Mucosa of descending colon (tissue), 3 donors: ENCODE measurements around the gene DDX60. TPM values are rescaled to one million over a fixed set of nuclear protein-coding genes. Genes with fewer than 3 reads are reported as not detected.
A peak's percentile ranks its signal among the peaks of the same experiment; 100 is the strongest.
"Not testable (repeated sequence)": the region's sequence is repeated elsewhere in the genome, so short reads cannot be mapped to it uniquely, and the experiment has no call there.

Source experiments
- ATAC-seq: fragments of 200-7000 bp; cut with Tn5 transposase; one replicate; pipeline ENCODE4 v1.9.1; 2020; ENCODE audit warnings: mild to moderate bottlenecking, moderate library complexity
- DNase-seq, 3 donors: peaks; one replicate each; pipeline ENCODE4 v3.0.0-alpha.2; 2020
- H3K36me3 ChIP-seq: fragments of 200-600 bp; one replicate; pipeline ENCODE4 v1.8.0; 2021; ENCODE audit warnings: low read depth, mild to moderate bottlenecking
- H3K4me1 ChIP-seq: fragments of 200-600 bp; one replicate; pipeline ENCODE4 v1.8.0; 2021; ENCODE audit warnings: low read depth, mild to moderate bottlenecking
- H3K4me3 ChIP-seq: fragments of 200-600 bp; one replicate; pipeline ENCODE4 v1.8.0; 2021; ENCODE audit warnings: mild to moderate bottlenecking
- H3K9me3 ChIP-seq: fragments of 200-600 bp; one replicate; pipeline ENCODE4 v1.8.0; 2021; ENCODE audit warnings: mild to moderate bottlenecking
- intact Hi-C, 2 donors: fragments of 100-400 bp; cut with DNase I in 1 of 2; cut with micrococcal nuclease in 1 of 2; formaldehyde crosslinking; loops; one replicate each; pipeline versions ENCODE4 v1.11.0 to v1.11.1; 2022; cut with DNase I, micrococcal nuclease
- total RNA-seq, 3 donors: library from RNA; stranded (reverse); fragmentation: NEBNext Ultra II Directional in 2 of 3; extraction: Animal tissue kit (Norgen Biotek cat#: 25700) in 2 of 3; gene quantifications; one replicate each; pipeline versions ENCODE4 v1.2.1 to v1.2.4, GENCODE V29; 2021 to 2023
- TF ChIP-seq, protein P1 (sequence below): fragments of 200-600 bp; IDR thresholded peaks from one replicate; pipeline ENCODE4 v1.8.0; 2022; ENCODE audit warnings: antibody characterized with exemption, mild to moderate bottlenecking
- donor health status: DM: no; HTN: no; CAD: no; lungs with moderate emphysema.
- donor health status: DM: no; HTN: no; CAD: no.
- donor health status: DM: no; HTN: yes; CAD: no.

The DDX60 gene
- total RNA-seq, 3 donors from 2014 or later, result 45.6 to 118 (median 50.4) TPM

DNA sequence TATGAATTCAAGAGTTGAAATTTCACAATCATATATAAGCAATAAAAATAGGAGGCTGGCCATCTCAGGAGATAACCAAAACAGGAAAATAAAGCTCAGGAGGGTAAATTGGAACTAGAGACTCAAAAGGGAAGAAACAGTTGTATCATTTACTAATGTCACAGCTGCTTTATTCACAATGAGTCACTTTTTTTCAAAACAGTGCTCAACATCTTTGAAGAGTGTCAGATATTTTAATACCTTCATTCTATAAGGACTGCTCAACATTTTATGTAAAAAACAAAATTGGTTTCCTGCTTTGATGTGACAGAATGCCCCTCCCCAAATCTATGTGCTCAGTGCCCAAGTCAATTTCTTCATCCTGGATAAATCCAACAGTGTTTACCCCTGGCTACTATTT lies 97.7 kb downstream of the DDX60 start:
- H3K9me3 ChIP-seq, result no peaks in the 10 kb centered on the region
- no peaks in the 10 kb centered on the region for H3K4me1 ChIP-seq
- H3K4me3 ChIP-seq, result no peak overlapping the region
- peaks cover 3% of the 10 kb centered on the region for H3K36me3 ChIP-seq
- DNase-seq (no peak), ATAC-seq (no peak)
- intact Hi-C loops, result no loop called here
- TF ChIP-seq, protein P1, sequence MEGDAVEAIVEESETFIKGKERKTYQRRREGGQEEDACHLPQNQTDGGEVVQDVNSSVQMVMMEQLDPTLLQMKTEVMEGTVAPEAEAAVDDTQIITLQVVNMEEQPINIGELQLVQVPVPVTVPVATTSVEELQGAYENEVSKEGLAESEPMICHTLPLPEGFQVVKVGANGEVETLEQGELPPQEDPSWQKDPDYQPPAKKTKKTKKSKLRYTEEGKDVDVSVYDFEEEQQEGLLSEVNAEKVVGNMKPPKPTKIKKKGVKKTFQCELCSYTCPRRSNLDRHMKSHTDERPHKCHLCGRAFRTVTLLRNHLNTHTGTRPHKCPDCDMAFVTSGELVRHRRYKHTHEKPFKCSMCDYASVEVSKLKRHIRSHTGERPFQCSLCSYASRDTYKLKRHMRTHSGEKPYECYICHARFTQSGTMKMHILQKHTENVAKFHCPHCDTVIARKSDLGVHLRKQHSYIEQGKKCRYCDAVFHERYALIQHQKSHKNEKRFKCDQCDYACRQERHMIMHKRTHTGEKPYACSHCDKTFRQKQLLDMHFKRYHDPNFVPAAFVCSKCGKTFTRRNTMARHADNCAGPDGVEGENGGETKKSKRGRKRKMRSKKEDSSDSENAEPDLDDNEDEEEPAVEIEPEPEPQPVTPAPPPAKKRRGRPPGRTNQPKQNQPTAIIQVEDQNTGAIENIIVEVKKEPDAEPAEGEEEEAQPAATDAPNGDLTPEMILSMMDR, result no peak

GRCh38 chr4:168218645-168219044 lies 99.9 kb downstream of the DDX60 start:
- Histone ChIP-seq H3K9me3 (no peaks in the 10 kb centered on the region), H3K4me1 (no peaks in the 10 kb centered on the region), H3K4me3 (no peak overlapping the region), H3K36me3 (no peaks in the 10 kb centered on the region)
- ATAC-seq, result no peak
- DNase-seq, result no peak
- TF ChIP-seq, protein P1, result no peak
- intact Hi-C loops, result no loop called here

DNA sequence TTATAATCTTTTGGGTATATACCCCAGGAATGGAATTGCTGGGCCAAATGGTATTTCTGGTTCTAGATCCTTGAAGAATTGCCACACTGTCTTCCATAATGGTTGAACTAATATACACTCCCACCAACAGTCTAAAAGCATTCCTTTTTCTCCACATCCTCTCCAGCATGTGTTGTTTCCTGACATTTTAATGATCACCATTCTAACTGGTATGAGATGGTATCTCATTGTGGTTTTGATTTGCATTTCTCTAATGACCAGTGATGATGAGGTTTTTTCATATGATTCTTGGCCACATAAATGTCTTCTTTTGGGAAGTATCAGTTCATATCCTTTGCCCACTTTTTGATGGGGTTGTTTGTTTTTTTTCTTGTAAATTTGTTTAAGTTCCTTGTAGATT lies 105.0 kb downstream of the DDX60 start:
- intact Hi-C loops, H3K9me3 ChIP-seq, ATAC-seq: not testable (repeated sequence)

GRCh38 chr4:168212656-168213055 lies 105.9 kb downstream of the DDX60 start:
- TF ChIP-seq, protein P1, result no peak
- Histone ChIP-seq H3K4me3 (no peak overlapping the region), H3K36me3 (no peaks in the 10 kb centered on the region), H3K4me1 (peaks cover 4% of the 10 kb centered on the region), H3K9me3 (no peaks in the 10 kb centered on the region)
- DNase-seq, result no peak
- intact Hi-C loops, result no loop called here
- no peak for ATAC-seq

More for the DNA sequence above, 105.0 kb downstream of the DDX60 start:
- not testable (repeated sequence) for H3K4me1 ChIP-seq, H3K4me3 ChIP-seq, DNase-seq, H3K36me3 ChIP-seq

DNA sequence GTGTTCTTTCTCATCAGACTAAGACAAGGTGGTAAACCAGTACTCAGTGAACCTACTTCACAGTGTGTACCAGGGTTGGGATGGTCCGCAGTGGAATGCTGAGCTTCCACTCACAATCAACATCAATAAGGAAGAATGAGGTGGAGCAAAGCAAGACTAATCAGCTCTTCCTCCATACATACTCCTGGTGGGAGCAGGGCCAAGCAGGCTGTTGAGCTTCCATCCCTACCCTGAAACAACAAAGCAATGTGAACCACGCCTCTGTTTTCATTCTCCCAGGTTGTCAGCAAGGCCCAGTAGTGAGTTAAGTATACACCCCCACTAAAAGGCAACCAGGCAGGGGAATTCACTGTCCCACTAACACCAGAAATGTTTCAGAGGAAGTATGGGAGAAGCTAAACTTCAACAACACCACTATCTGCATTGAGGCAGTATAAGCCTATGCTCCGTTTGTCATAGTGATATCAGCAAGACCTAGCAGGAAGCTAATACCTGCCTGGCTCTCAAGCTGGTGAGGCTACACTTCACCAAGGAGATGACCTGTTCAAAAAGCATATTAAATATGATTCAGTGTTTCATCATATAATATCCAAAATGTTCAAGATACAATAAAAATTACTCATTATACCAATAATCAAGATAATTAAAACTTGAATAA lies 109.5 kb downstream of the DDX60 start:
- H3K9me3 ChIP-seq, result peaks cover 4% of the 10 kb centered on the region
- peaks cover 4% of the 10 kb centered on the region for H3K4me1 ChIP-seq
- TF ChIP-seq, protein P1, result no peak
- DNase-seq (peak; percentile 46 to 61 (median 56)), ATAC-seq (peak; percentile 95)
- H3K4me3 ChIP-seq, result no peak overlapping the region
- no peaks in the 10 kb centered on the region for H3K36me3 ChIP-seq
- intact Hi-C loops, result no loop called here

DNA sequence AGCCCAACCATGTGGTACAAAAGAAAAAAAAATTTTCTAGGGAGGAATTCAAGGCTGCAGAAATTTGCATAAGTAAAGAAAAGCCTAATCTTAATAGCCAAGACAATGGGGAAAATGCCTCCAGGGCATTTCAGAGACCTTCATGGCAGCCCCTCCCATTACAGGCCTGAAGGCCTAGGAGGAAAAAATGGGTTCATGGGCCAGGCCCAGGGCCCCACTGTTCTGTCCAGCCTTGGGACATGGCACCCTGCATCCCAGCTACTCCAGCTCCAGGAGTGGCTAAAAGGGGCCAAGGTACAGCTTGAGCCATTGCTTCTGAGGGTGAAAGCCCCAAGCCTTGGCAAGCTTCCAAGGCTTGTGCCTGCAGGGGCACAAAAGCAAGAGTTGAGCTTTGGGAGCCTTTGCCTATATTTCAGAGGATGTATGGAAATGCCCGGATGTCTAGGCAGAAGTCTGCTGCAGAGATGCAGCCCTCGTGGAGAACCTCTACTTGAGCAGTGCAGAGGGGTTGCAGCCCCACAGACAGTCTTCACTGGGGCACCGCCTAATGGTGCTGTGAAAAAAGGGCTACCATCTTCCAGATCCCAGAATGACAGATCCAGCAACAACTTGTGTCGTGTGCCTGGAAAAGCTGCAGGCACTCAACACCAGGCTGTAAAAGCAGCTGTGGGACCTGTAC lies 115.2 kb downstream of the DDX60 start:
- no peak for ATAC-seq
- Histone ChIP-seq H3K9me3 (peaks cover 21% of the 10 kb centered on the region), H3K36me3 (no peaks in the 10 kb centered on the region), H3K4me3 (no peak overlapping the region), H3K4me1 (peaks cover 7% of the 10 kb centered on the region)
- no peak for DNase-seq
- TF ChIP-seq, protein P1, result no peak
- intact Hi-C loops, result no loop called here
